ENCODE results near the gene PAFAH2. TPM values are rescaled to one million over a fixed set of nuclear protein-coding genes. Genes with fewer than 3 reads are reported as not detected.
A peak's percentile ranks its signal among the peaks of the same experiment; 100 is the strongest.

The PAFAH2 gene
- total RNA-seq (23.5 TPM), polyA plus RNA-seq (ENCODE audit: insufficient read depth, low read depth, low replicate concordance) (21.0 TPM)
- long read RNA-seq, donor 1, partial matches to known transcripts: 0 of 1 reads
- long read RNA-seq, donor 1, other reads (novel, unspliced or antisense): 0 of 1 reads
- long read RNA-seq, donor 2, partial matches to known transcripts: 0 of 3 reads
- long read RNA-seq, donor 2, other reads (novel, unspliced or antisense): 0 of 3 reads
- long read RNA-seq, donor 3, transcript PAFAH2-201 (11 exons, 3,581 nt): major isoform, 8 of 8 reads
- long read RNA-seq, donor 3, partial matches to known transcripts: 0 of 8 reads
- long read RNA-seq, donor 3, other reads (novel, unspliced or antisense): 0 of 8 reads
- long read RNA-seq, donor 4, partial matches to known transcripts: 0 of 4 reads
- long read RNA-seq, donor 4, other reads (novel, unspliced or antisense): 0 of 4 reads
- long read RNA-seq, donor 5: 0 reads
- long read RNA-seq, donor 6, partial matches to known transcripts: 0 of 2 reads
- long read RNA-seq, donor 6, other reads (novel, unspliced or antisense): 0 of 2 reads
- long read RNA-seq, donor 7, transcript PAFAH2-201 (11 exons, 3,581 nt): major isoform, 12 of 25 reads
- long read RNA-seq, donor 7, partial matches to known transcripts: 2 of 25 reads
- long read RNA-seq, donor 7, other reads (novel, unspliced or antisense): 11 of 25 reads
- long read RNA-seq, donor 8, partial matches to known transcripts: 0 of 2 reads
- long read RNA-seq, donor 8, other reads (novel, unspliced or antisense): 0 of 2 reads
- long read RNA-seq, donor 9, partial matches to known transcripts: 0 of 1 reads
- long read RNA-seq, donor 9, other reads (novel, unspliced or antisense): 0 of 1 reads
- long read RNA-seq, donor 10: 0 reads

- DNase-seq (peak; percentile 98 to 100 (median 99)), FAIRE-seq (peak; percentile 99)
- no peaks in the 10 kb centered on the region for H3K36me3 ChIP-seq (ENCODE audit: control insufficient read depth in 2 of 3, insufficient read depth in 3 of 3, low read length in 3 of 3)
- H3K9me3 ChIP-seq (ENCODE audit: control insufficient read depth in 2 of 3, insufficient read depth in 1 of 3, low read length in 3 of 3): no peaks in the 10 kb centered on the region
- H3K4me3 ChIP-seq (ENCODE audit: low read length in 3 of 3): peak within 1 kb of the TSS; percentile 76 to 84 (median 77)
- peak; percentile 99 for TF ChIP-seq CTCF (IDR thresholded peaks at IDR 0.05; ENCODE audit: borderline replicate concordance, extremely low read depth, insufficient read depth)
- H3K27ac ChIP-seq (ENCODE audit: low read depth in 2 of 2, low read length in 2 of 2): peak within 1 kb of the TSS; percentile 77 to 89
- intact Hi-C loops (cut with DNase I): loop anchor here (5.0 kb wide), 1 partner anchor 96 kb away; no protein-coding TSS in a partner anchor
- peaks cover 7 to 13% (median 10%) of the 10 kb centered on the region in 3 donors for H3K4me1 ChIP-seq (ENCODE audit: control insufficient read depth in 2 of 3, insufficient read depth in 2 of 3, low read depth in 1 of 3, low read length in 3 of 3)
- no peaks in the 10 kb centered on the region for H3K27me3 ChIP-seq (ENCODE audit: control insufficient read depth, insufficient read depth, low read length)
- H3K9ac ChIP-seq (ENCODE audit: low read length in 3 of 3): peak within 1 kb of the TSS; percentile 61 to 90 (median 72)
Measured at GRCh38 chr1:25997828-25998761, at the start of gene PAFAH2. Gene PAFAH2, minus strand, starts transcription at chr1:25998063. Its CDS starts 7,247 bp downstream, at chr1:25990816.

- no peak for FAIRE-seq
- peaks cover 23% of the 10 kb centered on the region for H3K27me3 ChIP-seq (ENCODE audit: control insufficient read depth, insufficient read depth, low read length)
Measured at GRCh38 chr1:26047278-26047874, 49.5 kb upstream of the PAFAH2 start.

More at GRCh38 chr1:26047278-26047874, 49.5 kb upstream of the PAFAH2 start:
- Histone ChIP-seq H3K27ac (ENCODE audit: low read depth in 2 of 2, low read length in 2 of 2) (no peak overlapping the region), H3K4me1 (ENCODE audit: control insufficient read depth in 2 of 3, insufficient read depth in 2 of 3, low read depth in 1 of 3, low read length in 3 of 3) (peaks cover 0 to 11% (median 8%) of the 10 kb centered on the region in 3 donors), H3K9me3 (ENCODE audit: control insufficient read depth in 2 of 3, insufficient read depth in 1 of 3, low read length in 3 of 3) (no peaks in the 10 kb centered on the region), H3K9ac (ENCODE audit: low read length in 3 of 3) (no peak overlapping the region), H3K4me3 (ENCODE audit: low read length in 3 of 3) (peak overlapping the region in 2 of 3 donors; percentile 61 to 64), H3K36me3 (ENCODE audit: control insufficient read depth in 2 of 3, insufficient read depth in 3 of 3, low read length in 3 of 3) (peaks cover 0 to 5% (median 0%) of the 10 kb centered on the region in 3 donors)
- no peak for TF ChIP-seq CTCF (IDR thresholded peaks at IDR 0.05; ENCODE audit: borderline replicate concordance, extremely low read depth, insufficient read depth)
- intact Hi-C loops (cut with DNase I): no loop called here
- no peak for DNase-seq

All from kidney (tissue), 22 donors.